ENCODE measurements around the gene MLIP.
"Not testable (repeated sequence)": the region's sequence is repeated elsewhere in the genome, so short reads cannot be mapped to it uniquely, and the experiment has no call there.

Gene MLIP

GRCh38 chr6:54111341-54112045, at the start of gene MLIP:
Gene MLIP, plus strand, starts transcription at chr6:54111443. Its CDS starts 37 bp downstream, at chr6:54111480.
- no peak for DNase-seq

GRCh38 chr6:54063228-54063539, 48.1 kb upstream of the MLIP start:
- DNase-seq = no peak

- no peak for DNase-seq
Observed at GRCh38 chr6:54068694-54069093, 42.5 kb upstream of the MLIP start.

DNA sequence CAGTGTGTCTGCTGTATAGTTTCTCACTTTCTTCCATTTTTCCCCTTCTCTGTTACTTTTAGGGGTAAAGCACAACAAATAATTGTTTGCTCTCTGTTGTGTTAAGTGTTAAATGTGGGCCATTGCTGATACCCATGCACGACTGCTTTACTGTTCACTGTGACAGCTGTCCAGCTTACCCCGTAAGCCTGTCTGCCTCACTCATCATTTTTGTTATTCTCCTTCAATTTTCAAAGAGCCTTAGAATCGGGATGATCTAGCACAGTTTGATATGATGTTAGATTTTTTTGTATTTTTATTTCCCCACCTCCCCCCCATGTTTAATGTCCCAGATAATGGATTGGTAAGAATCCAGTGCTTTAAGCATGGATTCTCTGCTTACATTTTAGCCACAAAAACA, 41.2 kb upstream of the MLIP start:
- DNase-seq = no peak

DNA sequence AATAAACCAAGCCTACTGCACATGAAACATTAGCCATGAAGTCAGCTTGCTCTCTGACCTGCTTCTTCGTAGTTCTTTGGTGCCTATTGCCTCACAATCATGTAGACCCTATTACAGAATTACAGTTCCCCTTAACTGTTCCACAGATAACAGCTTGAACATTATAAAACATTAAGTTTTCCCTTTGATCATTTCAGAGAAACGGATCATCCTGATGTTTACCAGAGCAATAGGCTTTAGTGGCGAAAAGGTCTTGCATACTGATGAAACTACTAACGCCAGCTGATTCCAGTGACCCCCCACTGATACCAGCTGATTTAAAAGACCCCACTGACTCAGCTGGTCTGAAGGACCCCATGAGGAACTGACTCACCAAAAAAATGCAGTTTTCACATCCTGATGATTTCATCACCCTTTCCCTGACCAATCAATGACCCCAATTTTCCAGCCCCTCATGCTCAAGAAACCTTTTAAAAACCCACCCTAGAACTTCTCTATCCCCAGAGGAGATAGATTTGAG, 39.4 kb upstream of the MLIP start:
- DNase-seq = no peak

DNA sequence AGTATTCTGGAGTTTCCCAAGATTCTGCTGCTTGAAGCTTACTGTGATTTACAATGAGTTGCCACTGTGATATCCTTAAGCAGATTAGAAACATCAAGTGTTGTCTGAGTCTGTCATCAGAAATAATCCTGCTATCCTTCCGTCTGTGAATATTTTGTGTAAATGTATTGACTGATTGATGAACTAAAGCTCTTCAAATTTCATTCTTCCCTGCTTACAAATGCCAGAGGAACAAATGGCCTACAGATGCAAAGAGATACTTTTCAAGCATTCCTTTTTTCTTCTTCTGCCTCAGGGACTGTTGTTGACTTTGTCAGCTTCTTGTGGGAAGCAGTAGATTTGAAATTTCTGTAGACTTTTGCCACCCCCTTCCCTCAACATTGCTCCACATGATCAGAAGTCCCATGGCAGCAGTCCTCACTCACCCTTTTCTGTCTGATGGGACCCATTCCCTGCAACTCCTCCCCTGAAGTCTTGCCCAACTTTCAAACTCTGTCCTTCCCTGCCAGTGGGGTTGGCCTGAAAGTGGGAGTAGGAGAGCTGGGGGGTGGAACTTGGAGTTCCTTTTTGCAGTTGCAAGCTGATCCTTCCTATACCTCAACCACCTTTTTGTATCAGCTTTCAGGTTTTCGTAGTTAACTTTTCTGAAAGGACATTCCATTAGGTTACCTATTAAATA, 38.5 kb upstream of the MLIP start:
- DNase-seq = no peak

GRCh38 chr6:54073487-54073886, 37.8 kb upstream of the MLIP start:
- no peak for DNase-seq

DNA sequence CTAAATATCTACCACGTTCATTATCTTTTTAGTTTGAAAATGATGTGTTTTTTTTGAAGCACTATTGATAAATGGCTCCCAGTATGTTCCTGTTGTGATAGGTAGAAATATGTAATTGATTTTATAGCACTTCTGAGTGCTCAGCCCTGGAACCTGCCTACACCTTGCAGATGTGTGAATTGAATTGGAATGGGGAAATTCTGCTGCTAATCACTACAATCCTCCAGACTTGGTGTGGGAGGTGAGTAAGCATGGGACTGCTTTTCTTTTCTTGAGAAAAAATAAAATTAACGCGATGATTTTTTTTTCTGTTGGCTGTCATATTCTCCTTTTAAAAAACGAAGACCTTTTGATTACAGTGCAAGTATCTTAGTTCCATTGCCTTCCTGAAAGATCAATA, 37.1 kb upstream of the MLIP start:
- no peak for DNase-seq

GRCh38 chr6:54074578-54075195, 36.6 kb upstream of the MLIP start:
- DNase-seq = no peak

GRCh38 chr6:54076159-54076789, 35.0 kb upstream of the MLIP start:
- DNase-seq = no peak

DNA sequence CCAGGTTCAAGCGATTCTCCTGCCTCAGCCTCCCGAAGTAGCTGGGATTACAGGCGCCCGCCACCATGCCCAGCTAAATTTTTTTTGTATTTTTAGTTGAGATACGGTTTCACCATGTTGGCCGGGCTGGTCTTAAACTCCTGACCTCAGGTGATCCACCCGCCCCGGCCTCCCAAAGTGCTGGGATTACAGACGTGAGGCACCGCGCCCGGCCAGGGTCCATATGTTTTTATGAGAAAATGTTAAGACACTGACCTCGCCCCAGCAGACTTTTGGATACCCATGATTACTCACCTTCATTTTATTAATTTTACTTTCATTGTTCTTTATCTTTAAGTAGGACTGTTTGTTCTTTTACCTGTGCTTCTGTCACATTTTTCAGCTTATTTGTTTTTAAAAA, 29.7 kb upstream of the MLIP start:
- DNase-seq = not testable (repeated sequence)

DNA sequence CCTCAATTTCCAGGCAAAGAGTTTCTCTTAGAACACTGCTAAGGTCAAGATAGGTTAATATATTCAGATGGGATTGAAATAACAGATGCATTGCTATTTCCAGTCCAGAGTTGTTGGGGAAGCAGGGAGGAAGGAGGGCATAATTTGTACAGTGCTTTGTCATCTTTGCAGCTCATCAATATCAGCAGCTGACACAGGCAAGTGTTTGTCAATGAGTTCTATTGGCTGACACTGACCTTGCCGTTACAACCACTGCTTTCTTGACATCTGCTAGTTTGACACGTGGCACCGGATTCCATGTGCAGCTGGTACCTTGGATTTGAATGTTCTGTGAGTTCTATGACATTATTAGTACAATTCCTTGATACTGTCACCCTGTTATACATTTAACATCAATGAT, 28.0 kb upstream of the MLIP start:
- no peak for DNase-seq

- no peak for DNase-seq
Observed at GRCh38 chr6:54084231-54084630, 27.0 kb upstream of the MLIP start.

GRCh38 chr6:54085047-54085446, 26.2 kb upstream of the MLIP start:
- no peak for DNase-seq

DNA sequence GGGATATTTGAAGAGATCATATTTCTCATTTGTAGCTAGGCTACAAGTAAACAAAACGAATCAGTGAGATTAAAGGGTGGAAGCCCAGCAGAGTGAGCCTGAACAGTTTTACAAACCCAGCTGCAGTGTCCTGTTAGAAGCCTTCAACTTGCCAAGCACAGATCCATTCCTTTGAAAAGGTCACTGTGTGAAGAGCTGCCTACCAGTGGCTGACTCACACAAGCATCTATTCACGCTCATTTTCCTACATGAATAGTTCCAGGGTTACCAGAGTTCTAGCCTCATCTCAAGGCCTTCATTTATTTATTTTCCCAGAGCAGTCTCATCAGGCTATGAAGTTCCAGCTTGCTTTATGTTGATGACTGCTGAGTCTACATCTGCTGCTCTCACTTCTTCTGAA, 25.7 kb upstream of the MLIP start:
- no peak for DNase-seq

DNA sequence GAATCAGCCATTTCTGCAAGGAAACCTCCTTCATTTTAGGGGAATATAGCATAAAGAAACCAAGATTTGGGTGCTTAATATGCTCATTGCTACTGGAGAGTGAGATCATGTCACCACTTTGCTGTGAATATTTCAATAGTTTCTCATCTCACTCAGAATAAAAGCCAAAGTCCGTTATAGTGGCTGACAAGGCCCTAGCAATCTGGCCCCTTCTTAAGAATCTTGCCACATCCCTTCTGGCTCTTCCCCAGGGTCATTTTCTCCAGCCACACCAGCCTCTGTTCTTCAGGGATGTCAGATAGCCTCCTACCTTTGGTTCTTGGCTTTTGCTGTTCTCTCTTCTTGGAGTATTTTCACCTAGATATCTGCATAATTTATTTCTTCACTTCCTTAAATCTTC, 24.8 kb upstream of the MLIP start:
- no peak for DNase-seq

DNA sequence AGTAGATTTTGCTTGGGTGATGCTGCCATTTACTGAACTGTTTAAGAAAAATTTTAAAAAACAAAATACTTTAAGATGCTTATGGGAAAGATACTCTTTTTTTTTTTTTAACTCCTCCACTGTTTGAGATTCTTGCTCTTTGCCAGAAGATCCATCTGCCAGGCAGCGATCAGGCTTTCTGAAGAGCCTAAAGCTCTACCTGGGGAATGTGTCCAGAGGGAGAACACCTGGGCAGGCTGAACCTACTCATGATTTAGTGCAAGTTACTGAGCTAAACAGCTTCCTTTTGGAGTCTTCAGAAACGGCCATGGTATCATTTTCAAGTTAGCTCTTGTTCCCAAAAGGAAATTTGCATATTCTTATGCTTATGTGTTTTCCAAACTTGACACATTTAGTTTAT, 23.5 kb upstream of the MLIP start:
- no peak for DNase-seq

DNA sequence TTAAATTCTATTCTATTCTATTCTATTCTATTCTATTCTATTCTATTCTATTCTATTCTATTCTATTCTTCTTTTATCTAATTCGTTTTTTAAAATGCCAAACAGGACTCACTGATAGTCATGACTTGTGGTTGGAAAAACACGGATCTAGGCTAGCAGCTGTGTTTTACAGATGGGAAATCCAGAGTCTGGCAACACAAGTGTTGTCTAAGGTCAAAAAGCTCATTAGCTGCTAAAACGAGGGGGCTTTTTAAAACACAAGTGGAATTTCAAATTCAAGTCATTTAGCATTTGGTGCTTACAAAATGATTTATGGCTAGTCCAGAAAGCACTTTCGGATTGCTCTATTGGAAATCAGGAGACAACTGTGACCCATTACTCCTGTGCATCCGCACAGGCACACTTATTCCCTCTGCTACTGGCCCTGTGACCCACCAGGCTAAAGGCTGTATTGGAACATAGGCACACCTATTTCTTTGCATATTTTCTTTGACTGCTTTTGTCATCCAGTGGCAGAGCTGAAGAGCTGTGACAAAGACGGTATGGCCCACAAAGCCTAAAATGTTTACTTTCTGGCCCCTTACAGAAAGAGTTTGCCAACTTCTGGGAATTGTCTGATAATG, 17.8 kb upstream of the MLIP start:
- no peak for DNase-seq

DNA sequence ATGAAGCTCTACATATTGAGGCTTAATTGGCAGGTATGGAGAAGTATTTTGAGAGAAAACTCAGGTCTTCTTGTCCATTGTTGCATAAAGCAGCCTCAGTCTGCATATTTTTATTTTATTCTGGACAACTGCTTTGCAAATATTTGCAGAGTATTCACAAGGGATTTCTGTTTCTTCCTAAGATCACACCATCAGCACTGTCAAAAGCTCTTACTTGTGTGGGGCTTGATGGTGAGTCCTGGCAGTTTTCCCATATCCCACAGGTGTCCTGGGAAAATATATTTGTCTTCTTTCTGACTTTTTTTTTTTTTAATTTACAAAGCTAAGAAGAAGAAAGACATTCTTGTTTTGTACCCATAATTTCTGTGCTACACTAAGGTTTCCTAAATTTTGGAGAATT, 16.9 kb upstream of the MLIP start:
- DNase-seq = no peak

GRCh38 chr6:54094786-54095185, 16.5 kb upstream of the MLIP start:
- DNase-seq = no peak

DNA sequence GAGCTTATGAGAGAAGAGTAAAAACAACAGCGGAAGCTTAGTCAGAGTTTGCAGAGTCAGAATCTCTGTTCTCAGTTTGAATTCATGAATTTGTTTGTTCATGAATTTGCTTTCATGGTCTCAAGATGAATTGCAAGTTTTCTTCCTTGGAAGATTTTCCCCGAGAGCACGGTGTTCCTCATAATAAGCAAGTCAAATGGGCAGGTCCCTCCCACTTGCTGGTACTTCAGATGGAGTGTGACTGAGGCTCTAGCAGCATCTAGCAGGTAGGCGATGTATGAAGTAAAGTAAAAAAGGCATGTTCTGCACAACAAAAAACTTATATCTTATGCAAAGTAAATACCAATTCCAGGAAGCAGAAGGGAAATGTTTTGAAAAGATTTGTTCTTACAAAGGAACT, 15.5 kb upstream of the MLIP start:
- no peak for DNase-seq

DNA sequence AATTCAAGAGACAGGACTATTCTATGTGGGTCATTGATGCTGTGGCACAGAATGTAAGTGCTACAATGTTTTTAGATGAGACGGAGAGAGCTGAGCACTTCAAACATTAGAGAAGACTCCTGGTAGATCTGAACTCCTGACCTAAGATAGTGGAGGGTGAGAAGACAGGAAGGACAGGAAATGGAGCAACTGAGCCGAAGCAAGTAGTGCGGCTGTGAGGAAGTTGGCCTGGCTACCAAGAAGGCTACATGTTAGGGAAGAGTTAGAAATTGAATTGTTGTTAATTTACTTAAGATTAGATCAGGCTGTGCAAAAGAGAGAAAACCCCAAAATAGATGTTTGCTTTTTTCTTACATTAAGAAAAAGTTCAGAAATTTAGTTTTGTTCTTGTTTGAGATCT, 14.4 kb upstream of the MLIP start:
- no peak for DNase-seq

DNA sequence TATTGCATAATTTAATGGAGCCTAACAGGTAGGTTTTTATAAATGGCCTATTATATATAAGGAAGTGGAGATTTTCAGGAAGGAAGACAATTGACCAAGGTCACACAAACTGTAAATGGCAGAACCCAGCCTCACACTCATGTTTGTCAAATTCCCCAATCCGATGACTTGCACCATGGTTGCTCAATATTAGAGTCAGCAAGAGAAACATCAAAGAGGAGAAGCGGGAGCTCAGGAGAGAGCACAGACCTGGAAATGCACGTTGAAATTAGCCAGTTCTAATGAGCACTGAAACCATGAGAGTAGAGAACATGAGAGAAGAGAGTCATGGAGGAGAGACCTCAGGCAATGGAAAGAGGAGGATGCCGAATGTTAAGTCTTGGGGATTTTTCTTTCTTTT, 13.5 kb upstream of the MLIP start:
- DNase-seq = no peak

Data from stimulated activated CD4-positive, alpha-beta T cell treated with anti-CD3 and anti-CD28 coated beads, Interleukin-4, amount 100 ng/mL, for 1 hour (primary cell).